ENCODE results near the gene MXRA8.

Gene MXRA8

DNA sequence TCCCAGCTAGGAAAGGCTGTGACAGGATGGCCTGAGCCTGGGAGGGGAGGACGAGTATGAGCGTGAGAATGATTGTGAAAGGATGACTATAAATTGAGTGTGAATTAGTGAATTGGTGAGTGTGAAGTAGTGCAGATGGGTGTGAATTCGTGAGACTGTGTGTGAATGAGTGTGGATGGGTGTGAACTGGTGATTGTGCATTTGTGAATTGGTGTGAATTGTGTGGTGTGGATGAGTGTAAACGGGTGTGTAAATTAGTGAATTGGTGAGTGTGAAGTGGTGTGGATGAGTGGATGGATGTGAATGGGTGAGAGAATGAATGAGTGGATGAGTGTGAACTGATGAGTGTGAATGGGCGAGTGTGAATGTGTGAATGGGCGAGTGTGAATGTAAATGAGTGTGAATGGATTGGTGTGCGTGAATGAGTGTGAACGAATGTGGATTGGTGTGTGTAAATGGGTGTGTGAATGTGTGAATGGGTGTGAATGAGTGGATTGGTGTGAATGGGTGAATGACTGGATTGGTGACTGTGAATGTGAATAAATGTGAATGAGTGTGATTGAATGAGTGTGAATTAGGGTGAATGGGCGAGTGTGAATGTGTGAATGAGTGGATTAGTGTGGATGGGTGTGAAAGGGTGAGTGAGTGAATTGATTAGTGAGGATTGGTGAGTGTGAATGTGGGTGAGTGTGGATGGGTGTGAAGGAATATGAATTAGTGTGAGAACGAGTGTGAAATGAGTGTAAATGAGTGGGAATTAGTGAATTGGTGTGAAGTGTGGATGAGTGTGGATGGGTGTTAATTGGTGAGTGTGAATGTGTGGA is 7.7 kb upstream of the MXRA8 start:
- 77 to 84% methylated on average over 10 of the region's 10 CpGs for WGBS, 2 experiments (ENCODE audit: insufficient coverage in 2 of 2)
- peaks cover 9% of the 10 kb centered on the region for H3K4me1 ChIP-seq (ENCODE audit: control insufficient read depth, insufficient read depth, low read length, poor library complexity, severe bottlenecking)
- peaks cover 17% of the 10 kb centered on the region for H3K9me3 ChIP-seq (ENCODE audit: control insufficient read depth, low read length)
- peaks cover 5% of the 10 kb centered on the region for H3K36me3 ChIP-seq (ENCODE audit: control insufficient read depth, insufficient read depth, low read length)
- H3K27ac ChIP-seq (ENCODE audit: low read depth, low read length, severe bottlenecking): no peak overlapping the region
- H3K4me3 ChIP-seq (ENCODE audit: extremely low read depth, insufficient read depth, low read length, poor library complexity, severe bottlenecking): no peak overlapping the region

DNA sequence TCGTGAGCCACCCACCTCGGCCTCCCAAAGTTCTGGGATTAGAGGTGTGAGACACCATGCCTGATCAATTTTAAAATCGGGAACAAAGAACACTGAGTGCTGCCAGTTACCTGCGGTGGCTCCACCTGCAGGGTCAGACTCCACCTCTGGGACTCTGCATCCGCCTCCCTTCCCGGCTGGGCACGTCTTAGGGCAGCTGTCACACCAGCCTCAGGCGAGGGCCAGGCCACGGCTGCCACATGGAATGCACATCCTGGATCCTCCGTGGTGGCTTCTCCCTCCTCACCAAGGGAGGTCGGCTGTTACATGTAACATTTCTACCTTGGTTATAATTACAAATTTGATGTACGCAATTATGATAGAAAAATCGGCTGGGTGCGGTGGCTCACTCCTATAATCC is 5.9 kb upstream of the MXRA8 start:
- Histone ChIP-seq H3K9me3 (ENCODE audit: control insufficient read depth, low read length) (peaks cover 17% of the 10 kb centered on the region), H3K36me3 (ENCODE audit: control insufficient read depth, insufficient read depth, low read length) (no peaks in the 10 kb centered on the region), H3K27ac (ENCODE audit: low read depth, low read length, severe bottlenecking) (no peak overlapping the region), H3K4me3 (ENCODE audit: extremely low read depth, insufficient read depth, low read length, poor library complexity, severe bottlenecking) (no peak overlapping the region), H3K4me1 (ENCODE audit: control insufficient read depth, insufficient read depth, low read length, poor library complexity, severe bottlenecking) (peaks cover 26% of the 10 kb centered on the region)
- WGBS, 2 experiments (ENCODE audit: insufficient coverage in 2 of 2): 88 to 90% methylated on average over 8 to 10 of the region's 14 CpGs

DNA sequence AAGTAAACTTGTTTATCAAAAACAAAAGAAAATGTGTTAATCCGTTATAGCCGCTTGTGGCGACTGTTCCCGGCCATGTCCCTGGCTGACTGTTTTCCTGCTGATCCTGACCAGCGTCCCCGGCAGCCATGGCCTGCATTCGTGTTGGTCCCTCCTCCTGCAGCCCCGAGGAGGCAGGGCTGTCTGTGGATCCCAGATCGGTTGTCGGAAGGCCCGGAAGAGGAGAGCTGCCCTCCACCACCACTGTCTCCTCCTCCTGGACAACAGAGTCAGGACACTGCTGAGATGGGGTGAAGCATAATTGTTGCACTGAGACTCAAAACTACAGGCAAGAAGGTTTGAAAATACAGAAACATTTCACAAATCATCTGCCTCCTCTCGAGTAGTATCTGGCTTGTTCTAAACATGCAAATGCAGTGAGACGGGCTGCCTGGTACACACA is 3.6 kb upstream of the MXRA8 start:
- peak overlapping the region; percentile 97 for H3K27ac ChIP-seq (ENCODE audit: low read depth, low read length, severe bottlenecking)
- no peak overlapping the region for H3K4me3 ChIP-seq (ENCODE audit: extremely low read depth, insufficient read depth, low read length, poor library complexity, severe bottlenecking)

DNA sequence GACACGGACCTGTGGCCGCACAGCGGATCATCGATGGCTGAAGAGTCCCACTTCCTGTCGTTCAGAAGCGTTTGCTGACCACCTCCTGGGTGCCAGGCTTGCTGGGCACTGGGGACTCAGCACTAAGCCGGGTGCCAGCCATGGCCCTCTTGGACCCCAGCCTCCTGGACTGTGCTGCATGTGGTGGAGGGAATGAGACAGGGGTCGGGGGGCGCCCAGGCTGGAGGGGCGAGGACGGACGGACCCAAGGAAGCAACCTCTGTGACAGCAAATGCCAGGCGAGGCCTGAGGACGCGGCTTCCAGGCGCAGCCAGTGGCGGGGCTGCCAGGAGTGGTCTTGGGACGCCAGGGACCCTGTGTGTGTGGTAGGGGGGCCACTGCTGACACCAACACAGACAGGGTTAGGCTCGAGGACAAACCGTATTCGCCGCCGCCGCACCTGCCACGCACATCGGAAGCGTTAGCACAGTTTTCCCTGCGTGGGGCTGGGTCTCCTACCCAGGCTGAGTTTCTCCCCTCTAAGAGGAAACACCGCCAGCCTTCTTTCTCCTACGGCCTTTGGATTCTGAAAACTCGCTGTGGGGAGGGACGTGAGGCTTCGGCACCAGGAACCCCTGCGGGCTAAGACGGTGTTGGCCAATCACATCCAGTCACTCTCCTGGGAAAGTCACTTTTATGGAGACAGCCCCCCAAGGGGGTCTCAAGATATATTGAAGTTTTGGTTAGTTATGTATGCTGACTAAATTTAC is 3.1 kb upstream of the MXRA8 start:
- Histone ChIP-seq H3K36me3 (ENCODE audit: control insufficient read depth, insufficient read depth, low read length) (no peaks in the 10 kb centered on the region), H3K4me1 (ENCODE audit: control insufficient read depth, insufficient read depth, low read length, poor library complexity, severe bottlenecking) (peaks cover 34% of the 10 kb centered on the region), H3K27ac (ENCODE audit: low read depth, low read length, severe bottlenecking) (peak overlapping the region; percentile 97), H3K9me3 (ENCODE audit: control insufficient read depth, low read length) (peaks cover 7% of the 10 kb centered on the region), H3K4me3 (ENCODE audit: extremely low read depth, insufficient read depth, low read length, poor library complexity, severe bottlenecking) (no peak overlapping the region)
- WGBS, 2 experiments (ENCODE audit: insufficient coverage in 2 of 2): 80 to 88% methylated on average over 24 to 30 of the region's 35 CpGs

More for the DNA sequence above, 3.6 kb upstream of the MXRA8 start:
- Histone ChIP-seq H3K4me1 (ENCODE audit: control insufficient read depth, insufficient read depth, low read length, poor library complexity, severe bottlenecking) (peaks cover 31% of the 10 kb centered on the region), H3K9me3 (ENCODE audit: control insufficient read depth, low read length) (peaks cover 13% of the 10 kb centered on the region), H3K36me3 (ENCODE audit: control insufficient read depth, insufficient read depth, low read length) (no peaks in the 10 kb centered on the region)
- WGBS, 2 experiments (ENCODE audit: insufficient coverage in 2 of 2): 40 to 42% methylated on average over 8 to 9 of the region's 13 CpGs

DNA sequence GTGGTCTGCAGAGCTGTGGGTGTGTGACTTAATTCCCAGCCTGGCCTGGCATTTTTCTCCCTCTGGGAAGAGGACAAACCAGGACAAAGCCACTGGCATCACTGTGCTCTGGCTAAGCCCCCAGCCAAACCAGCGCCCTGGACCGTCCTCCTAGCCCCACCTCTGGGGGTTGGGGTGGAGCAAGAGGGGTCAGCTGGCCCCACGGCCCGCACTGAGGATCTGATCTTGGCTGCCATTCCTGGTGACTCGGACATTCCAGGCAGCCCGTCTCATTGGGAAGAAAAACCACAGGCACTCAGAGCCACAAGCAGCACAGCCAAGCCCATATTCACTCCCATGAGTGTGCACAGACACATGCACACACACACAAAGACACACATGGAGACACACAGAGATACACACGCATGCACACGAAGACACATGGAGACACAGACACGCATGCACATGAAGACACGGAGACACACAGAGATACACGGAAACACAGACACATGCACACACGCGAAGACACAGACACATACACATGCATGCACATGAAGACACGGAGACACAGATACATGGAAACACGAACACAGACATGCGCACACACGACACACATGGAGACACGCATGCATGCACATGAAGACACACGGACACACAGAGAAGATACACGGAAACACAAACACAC is 2.3 kb upstream of the MXRA8 start:
- Histone ChIP-seq H3K27ac (ENCODE audit: low read depth, low read length, severe bottlenecking) (peak overlapping the region; percentile 97), H3K9me3 (ENCODE audit: control insufficient read depth, low read length) (no peaks in the 10 kb centered on the region)

DNA sequence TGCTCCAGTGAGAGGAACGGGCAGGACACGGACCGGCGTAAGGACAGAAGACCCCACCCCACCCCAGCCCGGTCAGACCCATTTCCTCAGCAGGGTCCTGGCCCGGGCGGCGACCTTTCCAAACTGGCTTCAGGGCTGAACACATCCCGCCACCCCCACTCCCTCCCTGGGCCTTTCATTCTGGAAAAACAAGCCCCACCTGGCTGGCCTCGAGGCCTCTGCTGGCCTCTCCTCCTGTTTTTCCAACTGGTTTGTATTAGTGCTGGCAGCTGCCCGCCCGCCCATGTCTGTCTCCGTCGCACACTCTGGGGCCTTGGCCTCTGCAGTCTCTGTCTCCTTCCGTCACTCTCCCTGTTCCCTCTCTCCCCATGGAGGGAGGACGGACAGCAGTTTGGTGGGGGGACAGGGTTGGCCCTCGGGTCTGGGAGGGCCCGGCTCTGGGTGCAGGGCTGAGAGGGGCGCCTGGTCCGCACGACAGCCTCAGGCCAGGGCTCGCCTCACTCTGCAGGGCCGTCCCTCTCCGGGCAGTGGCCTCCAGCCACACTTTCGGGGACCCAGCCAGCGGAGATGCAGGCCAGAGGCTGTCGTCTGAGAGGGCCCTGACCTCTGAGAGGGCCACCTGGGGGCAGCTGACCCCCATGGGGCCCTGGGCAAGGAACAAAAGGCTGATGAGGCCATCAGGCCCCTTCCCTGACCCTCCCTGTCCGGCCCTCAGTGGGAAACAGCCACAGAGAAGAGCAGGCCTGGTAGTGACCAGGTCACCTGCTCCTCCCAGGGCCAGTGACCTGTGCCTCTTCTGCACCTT is 1.5 kb upstream of the MXRA8 start:
- Histone ChIP-seq H3K9me3 (ENCODE audit: control insufficient read depth, low read length) (no peaks in the 10 kb centered on the region), H3K27ac (ENCODE audit: low read depth, low read length, severe bottlenecking) (peak overlapping the region; percentile 97), H3K4me3 (ENCODE audit: extremely low read depth, insufficient read depth, low read length, poor library complexity, severe bottlenecking) (no peak overlapping the region), H3K36me3 (ENCODE audit: control insufficient read depth, insufficient read depth, low read length) (no peaks in the 10 kb centered on the region), H3K4me1 (ENCODE audit: control insufficient read depth, insufficient read depth, low read length, poor library complexity, severe bottlenecking) (peaks cover 39% of the 10 kb centered on the region)
- WGBS, 2 experiments (ENCODE audit: insufficient coverage in 2 of 2): 79 to 80% methylated on average over 16 to 26 of the region's 28 CpGs

More for the DNA sequence above, 2.3 kb upstream of the MXRA8 start:
- Histone ChIP-seq H3K4me3 (ENCODE audit: extremely low read depth, insufficient read depth, low read length, poor library complexity, severe bottlenecking) (no peak overlapping the region), H3K36me3 (ENCODE audit: control insufficient read depth, insufficient read depth, low read length) (no peaks in the 10 kb centered on the region), H3K4me1 (ENCODE audit: control insufficient read depth, insufficient read depth, low read length, poor library complexity, severe bottlenecking) (peaks cover 39% of the 10 kb centered on the region)
- WGBS, 2 experiments (ENCODE audit: insufficient coverage in 2 of 2): 62 to 68% methylated on average over 17 to 19 of the region's 20 CpGs

DNA sequence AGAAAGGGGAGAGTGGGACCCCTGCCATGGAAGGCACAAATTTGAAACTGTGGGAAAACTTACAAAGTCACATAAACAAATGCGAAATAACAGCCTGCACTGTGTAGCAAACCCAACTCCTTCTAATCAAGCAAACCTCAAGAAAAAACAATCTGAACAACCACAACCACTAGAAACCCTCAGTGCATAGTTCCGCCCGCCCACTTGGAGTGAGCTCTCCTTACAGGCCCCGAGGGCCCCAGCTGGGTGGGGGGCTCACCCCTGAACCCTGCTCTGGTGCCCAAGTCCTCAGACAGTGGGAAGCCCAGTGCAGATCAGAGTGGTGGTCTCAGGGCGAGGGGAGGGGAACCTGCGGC is 931 bp upstream of the MXRA8 start:
- Histone ChIP-seq H3K4me3 (ENCODE audit: extremely low read depth, insufficient read depth, low read length, poor library complexity, severe bottlenecking) (no peak overlapping the region), H3K36me3 (ENCODE audit: control insufficient read depth, insufficient read depth, low read length) (peaks cover 3% of the 10 kb centered on the region), H3K4me1 (ENCODE audit: control insufficient read depth, insufficient read depth, low read length, poor library complexity, severe bottlenecking) (peaks cover 39% of the 10 kb centered on the region), H3K27ac (ENCODE audit: low read depth, low read length, severe bottlenecking) (peak overlapping the region; percentile 97), H3K9me3 (ENCODE audit: control insufficient read depth, low read length) (no peaks in the 10 kb centered on the region)
- WGBS, 2 experiments (ENCODE audit: insufficient coverage in 2 of 2): 81 to 83% methylated on average over 3 to 4 of the region's 6 CpGs

DNA sequence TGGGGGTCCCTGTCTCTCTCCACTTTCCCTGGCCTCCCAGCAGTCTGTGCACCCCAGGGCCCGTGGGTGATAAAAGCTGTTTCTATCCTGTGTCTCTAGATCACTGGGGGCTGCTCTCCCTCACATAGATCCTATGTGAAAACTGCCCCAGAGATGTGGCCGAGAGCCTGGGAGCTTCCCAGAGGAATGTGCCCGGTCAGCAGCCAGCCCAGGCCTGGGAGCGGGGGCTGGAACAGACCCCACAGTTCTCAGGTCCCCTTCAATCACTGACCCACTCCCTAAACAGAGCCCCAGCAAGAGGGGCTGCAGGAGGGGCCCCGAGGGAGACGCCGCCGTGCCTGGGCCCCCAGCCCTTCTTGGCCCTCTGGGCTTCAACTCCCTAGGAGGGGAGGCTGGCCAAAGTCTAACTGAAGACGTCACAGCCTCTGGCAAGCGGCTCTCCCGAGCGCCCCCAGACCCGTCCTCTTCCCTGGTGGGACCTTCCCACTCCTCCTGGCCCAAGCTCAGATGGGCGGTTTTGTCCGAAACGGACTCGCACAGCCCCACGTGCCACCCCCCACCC is 403 bp downstream of the MXRA8 start:
- WGBS, 2 experiments (ENCODE audit: insufficient coverage in 2 of 2): 8 to 13% methylated on average over 14 to 16 of the region's 18 CpGs
- H3K4me1 ChIP-seq (ENCODE audit: control insufficient read depth, insufficient read depth, low read length, poor library complexity, severe bottlenecking): peaks cover 46% of the 10 kb centered on the region
- H3K27ac ChIP-seq (ENCODE audit: low read depth, low read length, severe bottlenecking): peak overlapping the region; percentile 97

DNA sequence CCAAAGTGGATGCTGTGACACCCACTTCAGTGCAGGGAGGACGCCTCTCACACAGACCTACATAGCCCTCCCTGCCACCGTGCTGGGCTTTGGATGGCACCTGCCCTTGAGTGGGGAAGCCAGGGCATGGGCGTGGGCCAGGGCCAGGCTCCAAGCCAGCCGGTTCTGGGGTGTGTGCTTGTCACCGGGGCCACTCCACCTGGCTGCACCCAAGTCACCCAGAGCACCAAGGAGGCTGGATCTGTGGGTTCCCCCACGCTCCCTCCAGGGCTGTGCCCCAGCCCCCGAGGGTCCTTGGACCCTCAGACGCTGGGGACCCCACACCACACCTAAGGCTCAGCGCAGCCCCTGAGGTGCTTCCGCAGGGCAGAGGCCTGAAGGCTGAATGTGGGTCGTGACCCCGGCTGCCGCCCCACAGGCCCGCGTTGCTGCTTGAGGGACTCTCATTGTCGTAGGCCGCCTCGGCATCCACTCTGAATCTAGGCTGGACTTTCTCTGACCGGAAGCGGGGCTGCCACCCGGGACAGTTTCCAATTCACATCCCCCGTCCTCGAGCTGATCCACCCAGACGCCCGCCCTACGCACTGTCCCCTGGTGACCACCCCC is 1.5 kb downstream of the MXRA8 start:
- H3K4me1 ChIP-seq (ENCODE audit: control insufficient read depth, insufficient read depth, low read length, poor library complexity, severe bottlenecking): peaks cover 49% of the 10 kb centered on the region
- 75 to 80% methylated on average over 23 to 25 of the region's 26 CpGs for WGBS, 2 experiments (ENCODE audit: insufficient coverage in 2 of 2)
- peak overlapping the region; percentile 88 for H3K4me3 ChIP-seq (ENCODE audit: extremely low read depth, insufficient read depth, low read length, poor library complexity, severe bottlenecking)

More for the DNA sequence above, 403 bp downstream of the MXRA8 start:
- H3K9me3 ChIP-seq (ENCODE audit: control insufficient read depth, low read length): no peaks in the 10 kb centered on the region
- peak overlapping the region; percentile 88 for H3K4me3 ChIP-seq (ENCODE audit: extremely low read depth, insufficient read depth, low read length, poor library complexity, severe bottlenecking)
- H3K36me3 ChIP-seq (ENCODE audit: control insufficient read depth, insufficient read depth, low read length): peaks cover 15% of the 10 kb centered on the region

More for the DNA sequence above, 1.5 kb downstream of the MXRA8 start:
- Histone ChIP-seq H3K27ac (ENCODE audit: low read depth, low read length, severe bottlenecking) (no peak overlapping the region), H3K9me3 (ENCODE audit: control insufficient read depth, low read length) (no peaks in the 10 kb centered on the region), H3K36me3 (ENCODE audit: control insufficient read depth, insufficient read depth, low read length) (peaks cover 20% of the 10 kb centered on the region)

Data from mesodermal cell (in vitro differentiated cells).